ENCODE measurements around the gene C6. TPM values are rescaled to one million over a fixed set of nuclear protein-coding genes. Genes with fewer than 3 reads are reported as not detected.

C6 gene
- 100 to 1,000 TPM; 125 to 916 TPM for total RNA-seq
- polyA plus RNA-seq, result 100 to 1,000 TPM; 257 to 281 TPM

DNA sequence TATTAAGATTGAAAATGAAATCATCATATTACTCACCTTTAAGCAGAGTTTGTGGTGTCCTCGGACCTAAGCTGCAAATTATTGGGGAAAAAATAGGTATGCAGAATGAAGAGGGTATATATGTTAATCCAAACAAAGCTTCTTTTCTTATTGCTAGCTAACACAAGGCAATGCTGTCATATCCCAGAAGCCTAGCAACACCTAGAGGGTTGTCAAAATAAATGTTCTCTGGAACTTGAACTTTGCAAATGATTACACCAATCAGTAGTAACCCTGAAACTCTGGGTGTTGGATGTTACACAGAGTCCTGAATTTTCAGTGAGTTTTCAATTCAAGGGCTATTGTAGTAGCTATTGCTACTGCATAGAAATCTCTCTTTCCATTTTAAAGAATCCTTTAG is at the start of gene C6:
Gene C6 (minus strand): TSS at position 193 of the 400 bp plus-strand sequence. CDS start 10,302 bp downstream, outside the sequence.
- no peaks in the 10 kb centered on the region for H3K27me3 ChIP-seq (ENCODE audit: control insufficient read depth in 4 of 4, insufficient read depth in 4 of 4, low read length in 3 of 4)
- 28% methylated on average over 1 of the region's 1 CpG for WGBS

More for the DNA sequence above, at the start of gene C6:
- H3K9ac ChIP-seq (ENCODE audit: low read depth in 1 of 2, low read length in 2 of 2), result peak within 1 kb of the TSS; percentile 66 to 90
- peak within 1 kb of the TSS; percentile 73 to 92 (median 82) for H3K4me3 ChIP-seq (ENCODE audit: low read depth in 1 of 3, low read length in 3 of 3)
- no peaks in the 10 kb centered on the region for H3K36me3 ChIP-seq (ENCODE audit: control insufficient read depth in 4 of 4, insufficient read depth in 3 of 4, low read depth in 1 of 4, low read length in 3 of 4)
- DNase-seq (ENCODE audit: low spot score), result no peak
- peaks cover 2 to 13% (median 6%) of the 10 kb centered on the region in 4 donors for H3K4me1 ChIP-seq (ENCODE audit: control insufficient read depth in 4 of 4, insufficient read depth in 4 of 4, low read length in 3 of 4)
- no peaks in the 10 kb centered on the region for H3K9me3 ChIP-seq (ENCODE audit: control insufficient read depth in 4 of 4, low read length in 3 of 4)
- TF ChIP-seq GABPA (IDR thresholded peaks at IDR 0.05 in 1 of 2, conservative IDR thresholded peaks at IDR 0.05 in 1 of 2) (no peak), JUND (IDR thresholded peaks at IDR 0.05) (peak; percentile 66 to 76), EGR1 (IDR thresholded peaks at IDR 0.05; ENCODE audit: low read depth in 2 of 2) (peak in 1 of 2 donors; percentile 21), RAD21 (IDR thresholded peaks at IDR 0.05) (peak; percentile 45 to 49), FOXA1 (IDR thresholded peaks at IDR 0.05) (peak; percentile 25), FOXA2 (IDR thresholded peaks at IDR 0.05) (peak; percentile 39), NR2F2 (IDR thresholded peaks at IDR 0.05) (peak; percentile 42), TAF1 (conservative IDR thresholded peaks at IDR 0.05) (peak; percentile 83), RXRA (IDR thresholded peaks at IDR 0.05) (peak; percentile 76 to 77), HNF4G (IDR thresholded peaks at IDR 0.05) (peak; percentile 49), HNF4A (conservative IDR thresholded peaks at IDR 0.05) (peak; percentile 78 to 83), YY1 (IDR thresholded peaks at IDR 0.05) (peak; percentile 61), SP1 (IDR thresholded peaks at IDR 0.05) (peak; percentile 65)
- TF ChIP-seq, protein P1, sequence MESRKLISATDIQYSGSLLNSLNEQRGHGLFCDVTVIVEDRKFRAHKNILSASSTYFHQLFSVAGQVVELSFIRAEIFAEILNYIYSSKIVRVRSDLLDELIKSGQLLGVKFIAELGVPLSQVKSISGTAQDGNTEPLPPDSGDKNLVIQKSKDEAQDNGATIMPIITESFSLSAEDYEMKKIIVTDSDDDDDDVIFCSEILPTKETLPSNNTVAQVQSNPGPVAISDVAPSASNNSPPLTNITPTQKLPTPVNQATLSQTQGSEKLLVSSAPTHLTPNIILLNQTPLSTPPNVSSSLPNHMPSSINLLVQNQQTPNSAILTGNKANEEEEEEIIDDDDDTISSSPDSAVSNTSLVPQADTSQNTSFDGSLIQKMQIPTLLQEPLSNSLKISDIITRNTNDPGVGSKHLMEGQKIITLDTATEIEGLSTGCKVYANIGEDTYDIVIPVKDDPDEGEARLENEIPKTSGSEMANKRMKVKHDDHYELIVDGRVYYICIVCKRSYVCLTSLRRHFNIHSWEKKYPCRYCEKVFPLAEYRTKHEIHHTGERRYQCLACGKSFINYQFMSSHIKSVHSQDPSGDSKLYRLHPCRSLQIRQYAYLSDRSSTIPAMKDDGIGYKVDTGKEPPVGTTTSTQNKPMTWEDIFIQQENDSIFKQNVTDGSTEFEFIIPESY (IDR thresholded peaks at IDR 0.05), result peak; percentile 37
- TF ChIP-seq, protein P2, sequence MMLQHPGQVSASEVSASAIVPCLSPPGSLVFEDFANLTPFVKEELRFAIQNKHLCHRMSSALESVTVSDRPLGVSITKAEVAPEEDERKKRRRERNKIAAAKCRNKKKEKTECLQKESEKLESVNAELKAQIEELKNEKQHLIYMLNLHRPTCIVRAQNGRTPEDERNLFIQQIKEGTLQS (IDR thresholded peaks at IDR 0.05), result no peak
- TF ChIP-seq, protein P3, sequence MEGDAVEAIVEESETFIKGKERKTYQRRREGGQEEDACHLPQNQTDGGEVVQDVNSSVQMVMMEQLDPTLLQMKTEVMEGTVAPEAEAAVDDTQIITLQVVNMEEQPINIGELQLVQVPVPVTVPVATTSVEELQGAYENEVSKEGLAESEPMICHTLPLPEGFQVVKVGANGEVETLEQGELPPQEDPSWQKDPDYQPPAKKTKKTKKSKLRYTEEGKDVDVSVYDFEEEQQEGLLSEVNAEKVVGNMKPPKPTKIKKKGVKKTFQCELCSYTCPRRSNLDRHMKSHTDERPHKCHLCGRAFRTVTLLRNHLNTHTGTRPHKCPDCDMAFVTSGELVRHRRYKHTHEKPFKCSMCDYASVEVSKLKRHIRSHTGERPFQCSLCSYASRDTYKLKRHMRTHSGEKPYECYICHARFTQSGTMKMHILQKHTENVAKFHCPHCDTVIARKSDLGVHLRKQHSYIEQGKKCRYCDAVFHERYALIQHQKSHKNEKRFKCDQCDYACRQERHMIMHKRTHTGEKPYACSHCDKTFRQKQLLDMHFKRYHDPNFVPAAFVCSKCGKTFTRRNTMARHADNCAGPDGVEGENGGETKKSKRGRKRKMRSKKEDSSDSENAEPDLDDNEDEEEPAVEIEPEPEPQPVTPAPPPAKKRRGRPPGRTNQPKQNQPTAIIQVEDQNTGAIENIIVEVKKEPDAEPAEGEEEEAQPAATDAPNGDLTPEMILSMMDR (IDR thresholded peaks at IDR 0.05; ENCODE audit: low read depth, low read length, missing input control), result no peak
- TF ChIP-seq, protein P4, sequence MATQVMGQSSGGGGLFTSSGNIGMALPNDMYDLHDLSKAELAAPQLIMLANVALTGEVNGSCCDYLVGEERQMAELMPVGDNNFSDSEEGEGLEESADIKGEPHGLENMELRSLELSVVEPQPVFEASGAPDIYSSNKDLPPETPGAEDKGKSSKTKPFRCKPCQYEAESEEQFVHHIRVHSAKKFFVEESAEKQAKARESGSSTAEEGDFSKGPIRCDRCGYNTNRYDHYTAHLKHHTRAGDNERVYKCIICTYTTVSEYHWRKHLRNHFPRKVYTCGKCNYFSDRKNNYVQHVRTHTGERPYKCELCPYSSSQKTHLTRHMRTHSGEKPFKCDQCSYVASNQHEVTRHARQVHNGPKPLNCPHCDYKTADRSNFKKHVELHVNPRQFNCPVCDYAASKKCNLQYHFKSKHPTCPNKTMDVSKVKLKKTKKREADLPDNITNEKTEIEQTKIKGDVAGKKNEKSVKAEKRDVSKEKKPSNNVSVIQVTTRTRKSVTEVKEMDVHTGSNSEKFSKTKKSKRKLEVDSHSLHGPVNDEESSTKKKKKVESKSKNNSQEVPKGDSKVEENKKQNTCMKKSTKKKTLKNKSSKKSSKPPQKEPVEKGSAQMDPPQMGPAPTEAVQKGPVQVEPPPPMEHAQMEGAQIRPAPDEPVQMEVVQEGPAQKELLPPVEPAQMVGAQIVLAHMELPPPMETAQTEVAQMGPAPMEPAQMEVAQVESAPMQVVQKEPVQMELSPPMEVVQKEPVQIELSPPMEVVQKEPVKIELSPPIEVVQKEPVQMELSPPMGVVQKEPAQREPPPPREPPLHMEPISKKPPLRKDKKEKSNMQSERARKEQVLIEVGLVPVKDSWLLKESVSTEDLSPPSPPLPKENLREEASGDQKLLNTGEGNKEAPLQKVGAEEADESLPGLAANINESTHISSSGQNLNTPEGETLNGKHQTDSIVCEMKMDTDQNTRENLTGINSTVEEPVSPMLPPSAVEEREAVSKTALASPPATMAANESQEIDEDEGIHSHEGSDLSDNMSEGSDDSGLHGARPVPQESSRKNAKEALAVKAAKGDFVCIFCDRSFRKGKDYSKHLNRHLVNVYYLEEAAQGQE (IDR thresholded peaks at IDR 0.05), result peak; percentile 60
- TF ChIP-seq, protein P5, sequence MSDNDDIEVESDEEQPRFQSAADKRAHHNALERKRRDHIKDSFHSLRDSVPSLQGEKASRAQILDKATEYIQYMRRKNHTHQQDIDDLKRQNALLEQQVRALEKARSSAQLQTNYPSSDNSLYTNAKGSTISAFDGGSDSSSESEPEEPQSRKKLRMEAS (IDR thresholded peaks at IDR 0.05), result no peak
- peak within 1 kb of the TSS; percentile 70 to 79 for H3K27ac ChIP-seq (ENCODE audit: low read depth in 1 of 2, low read length in 2 of 2)
